Measurements from ENCODE around the gene NEURL4.
A peak's percentile ranks its signal among the peaks of the same experiment; 100 is the strongest.

The NEURL4 gene

DNA sequence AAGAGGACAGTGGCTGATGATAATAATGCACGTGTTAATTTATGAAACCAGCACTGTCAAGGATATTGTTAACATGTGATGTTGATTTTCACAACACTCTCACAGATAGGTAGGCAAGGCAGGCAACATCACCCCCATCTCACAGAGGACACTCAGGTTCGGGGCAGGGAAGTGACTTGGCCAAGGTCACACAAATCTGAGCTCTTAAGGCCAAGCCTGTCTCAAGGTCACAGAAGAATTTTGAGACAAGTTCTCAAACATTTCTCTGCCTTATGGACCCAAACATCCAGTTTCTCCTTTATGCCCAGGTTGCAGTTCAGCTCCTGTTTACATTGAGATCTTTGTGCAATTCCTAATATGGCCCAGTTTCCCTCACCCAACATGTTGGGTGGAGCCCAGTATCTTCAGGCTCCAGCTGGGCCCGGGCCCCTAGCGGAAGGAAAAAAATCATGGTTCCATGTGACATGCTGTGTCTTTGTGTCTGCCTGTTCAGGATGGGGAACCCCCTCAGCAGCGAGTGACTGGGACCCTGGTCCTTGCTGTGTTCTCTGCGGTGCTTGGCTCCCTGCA, 46.3 kb downstream of the NEURL4 start:
- TF ChIP-seq, protein P1, sequence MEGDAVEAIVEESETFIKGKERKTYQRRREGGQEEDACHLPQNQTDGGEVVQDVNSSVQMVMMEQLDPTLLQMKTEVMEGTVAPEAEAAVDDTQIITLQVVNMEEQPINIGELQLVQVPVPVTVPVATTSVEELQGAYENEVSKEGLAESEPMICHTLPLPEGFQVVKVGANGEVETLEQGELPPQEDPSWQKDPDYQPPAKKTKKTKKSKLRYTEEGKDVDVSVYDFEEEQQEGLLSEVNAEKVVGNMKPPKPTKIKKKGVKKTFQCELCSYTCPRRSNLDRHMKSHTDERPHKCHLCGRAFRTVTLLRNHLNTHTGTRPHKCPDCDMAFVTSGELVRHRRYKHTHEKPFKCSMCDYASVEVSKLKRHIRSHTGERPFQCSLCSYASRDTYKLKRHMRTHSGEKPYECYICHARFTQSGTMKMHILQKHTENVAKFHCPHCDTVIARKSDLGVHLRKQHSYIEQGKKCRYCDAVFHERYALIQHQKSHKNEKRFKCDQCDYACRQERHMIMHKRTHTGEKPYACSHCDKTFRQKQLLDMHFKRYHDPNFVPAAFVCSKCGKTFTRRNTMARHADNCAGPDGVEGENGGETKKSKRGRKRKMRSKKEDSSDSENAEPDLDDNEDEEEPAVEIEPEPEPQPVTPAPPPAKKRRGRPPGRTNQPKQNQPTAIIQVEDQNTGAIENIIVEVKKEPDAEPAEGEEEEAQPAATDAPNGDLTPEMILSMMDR (IDR thresholded peaks at IDR 0.05; ENCODE audit: extremely low read depth, missing control alignments) = no peak
- DNase-seq (ENCODE audit: low spot score) = peak; percentile 36

- TF ChIP-seq, protein P1 (IDR thresholded peaks at IDR 0.05; ENCODE audit: extremely low read depth, missing control alignments) = no peak
- peak; percentile 14 for DNase-seq (ENCODE audit: low spot score)
Measured at GRCh38 chr17:7281953-7282751, 47.0 kb downstream of the NEURL4 start.

DNA sequence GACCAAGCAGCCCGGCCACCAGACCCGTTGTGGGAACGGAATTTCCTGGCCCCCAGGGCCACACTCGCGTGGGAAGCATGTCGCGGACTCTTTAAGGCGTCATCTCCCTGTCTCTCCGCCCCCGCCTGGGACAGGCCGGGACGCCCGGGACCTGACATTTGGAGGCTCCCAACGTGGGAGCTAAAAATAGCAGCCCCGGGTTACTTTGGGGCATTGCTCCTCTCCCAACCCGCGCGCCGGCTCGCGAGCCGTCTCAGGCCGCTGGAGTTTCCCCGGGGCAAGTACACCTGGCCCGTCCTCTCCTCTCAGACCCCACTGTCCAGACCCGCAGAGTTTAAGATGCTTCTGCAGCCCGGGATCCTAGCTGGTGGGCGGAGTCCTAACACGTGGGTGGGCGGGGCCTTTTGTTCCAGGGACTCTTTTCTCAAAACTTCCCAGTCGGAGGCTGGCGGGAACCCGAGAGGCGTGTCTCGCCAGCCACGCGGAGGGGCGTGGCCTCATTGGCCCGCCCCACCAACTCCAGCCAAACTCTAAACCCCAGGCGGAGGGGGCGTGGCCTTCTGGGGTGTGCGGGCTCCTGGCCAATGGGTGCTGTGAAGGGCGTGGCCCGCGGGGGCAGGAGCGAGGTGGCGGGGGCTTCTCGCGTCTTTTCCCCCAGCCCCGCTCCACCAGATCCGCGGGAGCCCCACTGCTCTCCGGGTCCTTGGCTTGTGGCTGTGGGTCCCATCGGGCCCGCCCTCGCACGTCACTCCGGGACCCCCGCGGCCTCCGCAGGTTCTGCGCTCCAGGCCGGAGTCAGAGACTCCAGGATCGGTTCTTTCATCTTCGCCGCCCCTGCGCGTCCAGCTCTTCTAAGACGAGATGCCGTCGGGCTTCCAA, 47.8 kb downstream of the NEURL4 start, which contains the start of gene SLC2A4:
Gene SLC2A4, plus strand, starts transcription at position 645 of the 879 bp plus-strand sequence. Its CDS starts 217 bp downstream, at position 862.
- TF ChIP-seq, protein P1 (IDR thresholded peaks at IDR 0.05; ENCODE audit: extremely low read depth, missing control alignments) = no peak
- peak; percentile 96 for DNase-seq (ENCODE audit: low spot score)

- DNase-seq (ENCODE audit: low spot score) = peak; percentile 91
- TF ChIP-seq, protein P1 (IDR thresholded peaks at IDR 0.05; ENCODE audit: extremely low read depth, missing control alignments) = peak; percentile 88
Measured at GRCh38 chr17:7280519-7281073, 48.5 kb downstream of the NEURL4 start.

GRCh38 chr17:7279448-7279847, 49.7 kb downstream of the NEURL4 start:
- TF ChIP-seq, protein P1 (IDR thresholded peaks at IDR 0.05; ENCODE audit: extremely low read depth, missing control alignments) = no peak
- DNase-seq (ENCODE audit: low spot score) = no peak

GRCh38 chr17:7266784-7267183, 62.4 kb downstream of the NEURL4 start:
- DNase-seq (ENCODE audit: low spot score) = no peak
- TF ChIP-seq, protein P1 (IDR thresholded peaks at IDR 0.05; ENCODE audit: extremely low read depth, missing control alignments) = no peak
